CD4-positive, alpha-beta T cell treated with Interleukin-4 for 1 hour (primary cell): ENCODE data around the gene IPPK.
"Not testable (repeated sequence)": the region's sequence is repeated elsewhere in the genome, so short reads cannot be mapped to it uniquely, and the experiment has no call there.

Experiments
- DNase-seq, 2 donors: peaks; one replicate each; pipeline ENCODE4 v3.0.0-alpha.2; 2020 to 2022

The IPPK gene

GRCh38 chr9:92589923-92590322 lies 80.0 kb downstream of the IPPK start:
- no peak for DNase-seq

- DNase-seq: no peak
Observed at GRCh38 chr9:92576175-92576574, 93.8 kb downstream of the IPPK start.

DNA sequence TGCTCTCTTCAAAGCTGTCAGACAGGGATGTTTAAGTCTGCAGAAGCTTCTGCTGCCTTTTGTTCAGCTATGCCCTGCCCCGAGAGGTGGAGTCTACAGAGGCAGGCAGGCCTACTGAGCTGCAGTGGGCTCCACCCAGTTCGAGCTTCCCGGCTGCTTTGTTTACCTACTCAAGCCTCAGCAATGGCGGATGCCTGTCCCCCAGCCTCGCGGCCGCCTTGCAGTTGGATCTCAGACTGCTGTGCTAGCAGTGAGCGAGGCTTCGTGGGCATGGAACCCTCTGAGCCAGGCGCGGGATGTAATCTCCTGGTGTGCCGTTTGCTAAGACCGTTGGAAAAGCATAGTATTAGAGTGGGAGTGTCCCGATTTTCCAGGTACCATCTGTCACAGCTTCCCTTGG lies 96.3 kb downstream of the IPPK start:
- DNase-seq: not testable (repeated sequence)

GRCh38 chr9:92571871-92572270 lies 98.1 kb downstream of the IPPK start:
- not testable (repeated sequence) for DNase-seq

DNA sequence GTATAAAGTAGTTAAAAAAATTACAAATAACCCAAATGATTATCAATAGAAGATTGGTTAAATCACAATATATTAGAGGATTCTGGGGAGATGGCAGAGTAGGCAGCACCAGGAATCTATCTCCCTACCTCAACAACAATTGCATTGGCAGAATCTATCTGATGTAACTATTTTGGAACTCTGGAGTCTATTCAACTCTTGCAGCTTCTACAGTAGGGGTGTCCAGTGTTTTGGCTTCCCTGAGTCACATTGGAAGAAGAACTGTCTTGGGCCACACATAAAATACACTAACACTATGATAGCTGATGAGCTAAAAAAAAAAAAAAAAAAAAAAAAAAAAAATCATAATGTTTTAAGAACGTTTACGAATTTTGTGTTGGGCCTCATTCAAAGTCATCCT lies 104.9 kb downstream of the IPPK start:
- no peak for DNase-seq

DNA sequence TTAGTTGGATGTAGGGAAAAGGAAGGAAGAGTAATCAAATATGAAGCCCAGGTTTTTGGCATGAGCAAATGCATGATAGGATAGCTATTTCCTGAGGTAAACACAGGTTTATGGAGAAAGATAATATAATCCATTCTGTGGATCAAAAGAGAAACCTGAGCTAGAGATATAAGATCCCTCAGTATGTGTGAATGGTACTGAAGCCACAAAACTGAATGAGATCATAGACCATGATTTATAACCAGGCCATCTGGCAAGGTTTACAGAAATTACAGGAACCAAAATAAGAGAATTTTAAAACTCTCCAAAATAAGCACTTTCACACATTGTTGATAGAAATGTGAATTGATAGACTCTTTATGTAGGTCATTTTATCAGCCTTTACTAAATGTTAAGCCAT lies 105.4 kb downstream of the IPPK start:
- no peak for DNase-seq
